ENCODE results near the gene DCDC2C.

The DCDC2C gene

DNA sequence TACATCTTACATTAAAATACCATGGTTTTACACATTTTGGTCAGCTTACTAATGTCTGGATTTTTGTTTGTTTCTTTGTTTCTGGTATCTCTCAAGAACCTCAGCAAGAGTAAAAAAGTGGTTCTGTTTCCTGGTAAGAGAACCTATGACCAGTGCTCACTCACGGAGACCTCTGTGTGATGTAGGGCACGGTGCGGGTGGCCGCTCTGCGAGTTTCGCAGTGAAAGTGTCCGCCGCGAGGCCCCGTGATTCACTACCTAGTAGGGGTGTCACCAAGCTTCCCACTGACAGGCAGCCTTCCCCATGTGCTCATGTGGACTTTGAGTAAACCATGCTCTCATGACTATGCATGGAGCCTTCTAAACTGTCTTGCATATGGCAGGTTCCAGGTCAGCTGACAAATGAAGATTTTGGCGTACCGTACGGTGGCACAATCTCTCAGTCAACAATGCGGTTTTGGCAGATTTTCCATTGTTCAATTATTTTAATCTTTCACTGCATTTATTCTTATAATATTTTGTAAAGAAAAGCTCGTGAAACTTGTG is 137.3 kb downstream of the DCDC2C start:
- ChIA-PET POLR2A (no interaction called here), CTCF (no interaction called here)
- Histone ChIP-seq H3K27ac (ENCODE audit: extremely low read depth, low read depth, low read length) (no peak overlapping the region), H3K4me1 (ENCODE audit: control insufficient read depth, insufficient read depth, low read length) (no peaks in the 10 kb centered on the region), H3K9me3 (ENCODE audit: control insufficient read depth, insufficient read depth, low read depth, low read length) (no peaks in the 10 kb centered on the region), H3K4me3 (ENCODE audit: low read depth, low read length) (no peak overlapping the region), H3K36me3 (ENCODE audit: control insufficient read depth in 2 of 2, insufficient read depth in 1 of 2, low read length in 2 of 2) (no peaks in the 10 kb centered on the region)
- TF ChIP-seq ZFP37 (tag by site-specific recombination; IDR thresholded peaks at IDR 0.05): no peak
- no peak for TF ChIP-seq ZNF423 (tag by site-specific recombination; IDR thresholded peaks at IDR 0.05)
- no peak for TF ChIP-seq ZNF324 (tag by site-specific recombination; IDR thresholded peaks at IDR 0.05)
- TF ChIP-seq ZNF473 (tag by site-specific recombination; IDR thresholded peaks at IDR 0.05): no peak
- no peak for TF ChIP-seq SETDB1 (IDR thresholded peaks at IDR 0.05; ENCODE audit: insufficient read length, low read length)
- TF ChIP-seq, protein P1, sequence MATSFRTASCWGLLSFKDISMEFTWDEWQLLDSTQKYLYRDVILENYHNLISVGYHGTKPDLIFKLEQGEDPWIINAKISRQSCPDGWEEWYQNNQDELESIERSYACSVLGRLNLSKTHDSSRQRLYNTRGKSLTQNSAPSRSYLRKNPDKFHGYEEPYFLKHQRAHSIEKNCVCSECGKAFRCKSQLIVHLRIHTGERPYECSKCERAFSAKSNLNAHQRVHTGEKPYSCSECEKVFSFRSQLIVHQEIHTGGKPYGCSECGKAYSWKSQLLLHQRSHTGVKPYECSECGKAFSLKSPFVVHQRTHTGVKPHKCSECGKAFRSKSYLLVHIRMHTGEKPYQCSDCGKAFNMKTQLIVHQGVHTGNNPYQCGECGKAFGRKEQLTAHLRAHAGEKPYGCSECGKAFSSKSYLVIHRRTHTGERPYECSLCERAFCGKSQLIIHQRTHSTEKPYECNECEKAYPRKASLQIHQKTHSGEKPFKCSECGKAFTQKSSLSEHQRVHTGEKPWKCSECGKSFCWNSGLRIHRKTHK (tag by site-specific recombination; IDR thresholded peaks at IDR 0.05): no peak
- TF ChIP-seq ZNF701 (tag by site-specific recombination; IDR thresholded peaks at IDR 0.05): no peak
- no peak for TF ChIP-seq KLF16 (tag by site-specific recombination; IDR thresholded peaks at IDR 0.05)
- TF ChIP-seq ZNF335 (tag by site-specific recombination; conservative IDR thresholded peaks at IDR 0.05): no peak
- no peak for TF ChIP-seq ZSCAN23 (tag by site-specific recombination; IDR thresholded peaks at IDR 0.05)
- TF ChIP-seq ZNF394 (tag by site-specific recombination; IDR thresholded peaks at IDR 0.05; ENCODE audit: borderline replicate concordance): no peak
- TF ChIP-seq, protein P2, sequence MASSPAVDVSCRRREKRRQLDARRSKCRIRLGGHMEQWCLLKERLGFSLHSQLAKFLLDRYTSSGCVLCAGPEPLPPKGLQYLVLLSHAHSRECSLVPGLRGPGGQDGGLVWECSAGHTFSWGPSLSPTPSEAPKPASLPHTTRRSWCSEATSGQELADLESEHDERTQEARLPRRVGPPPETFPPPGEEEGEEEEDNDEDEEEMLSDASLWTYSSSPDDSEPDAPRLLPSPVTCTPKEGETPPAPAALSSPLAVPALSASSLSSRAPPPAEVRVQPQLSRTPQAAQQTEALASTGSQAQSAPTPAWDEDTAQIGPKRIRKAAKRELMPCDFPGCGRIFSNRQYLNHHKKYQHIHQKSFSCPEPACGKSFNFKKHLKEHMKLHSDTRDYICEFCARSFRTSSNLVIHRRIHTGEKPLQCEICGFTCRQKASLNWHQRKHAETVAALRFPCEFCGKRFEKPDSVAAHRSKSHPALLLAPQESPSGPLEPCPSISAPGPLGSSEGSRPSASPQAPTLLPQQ (tag by site-specific recombination; IDR thresholded peaks at IDR 0.05): no peak
- TF ChIP-seq, protein P3, sequence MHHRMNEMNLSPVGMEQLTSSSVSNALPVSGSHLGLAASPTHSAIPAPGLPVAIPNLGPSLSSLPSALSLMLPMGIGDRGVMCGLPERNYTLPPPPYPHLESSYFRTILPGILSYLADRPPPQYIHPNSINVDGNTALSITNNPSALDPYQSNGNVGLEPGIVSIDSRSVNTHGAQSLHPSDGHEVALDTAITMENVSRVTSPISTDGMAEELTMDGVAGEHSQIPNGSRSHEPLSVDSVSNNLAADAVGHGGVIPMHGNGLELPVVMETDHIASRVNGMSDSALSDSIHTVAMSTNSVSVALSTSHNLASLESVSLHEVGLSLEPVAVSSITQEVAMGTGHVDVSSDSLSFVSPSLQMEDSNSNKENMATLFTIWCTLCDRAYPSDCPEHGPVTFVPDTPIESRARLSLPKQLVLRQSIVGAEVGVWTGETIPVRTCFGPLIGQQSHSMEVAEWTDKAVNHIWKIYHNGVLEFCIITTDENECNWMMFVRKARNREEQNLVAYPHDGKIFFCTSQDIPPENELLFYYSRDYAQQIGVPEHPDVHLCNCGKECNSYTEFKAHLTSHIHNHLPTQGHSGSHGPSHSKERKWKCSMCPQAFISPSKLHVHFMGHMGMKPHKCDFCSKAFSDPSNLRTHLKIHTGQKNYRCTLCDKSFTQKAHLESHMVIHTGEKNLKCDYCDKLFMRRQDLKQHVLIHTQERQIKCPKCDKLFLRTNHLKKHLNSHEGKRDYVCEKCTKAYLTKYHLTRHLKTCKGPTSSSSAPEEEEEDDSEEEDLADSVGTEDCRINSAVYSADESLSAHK (tag by site-specific recombination; IDR thresholded peaks at IDR 0.05): no peak
- no peak for TF ChIP-seq HOXC10 (CRISPR knock-in tag; IDR thresholded peaks at IDR 0.05)
- no peak for TF ChIP-seq ZNF785 (tag by site-specific recombination; IDR thresholded peaks at IDR 0.05)
- TF ChIP-seq ZNF146 (tag by site-specific recombination; IDR thresholded peaks at IDR 0.05): no peak
- TF ChIP-seq ZNF112 (tag by site-specific recombination; IDR thresholded peaks at IDR 0.05): no peak

DNA sequence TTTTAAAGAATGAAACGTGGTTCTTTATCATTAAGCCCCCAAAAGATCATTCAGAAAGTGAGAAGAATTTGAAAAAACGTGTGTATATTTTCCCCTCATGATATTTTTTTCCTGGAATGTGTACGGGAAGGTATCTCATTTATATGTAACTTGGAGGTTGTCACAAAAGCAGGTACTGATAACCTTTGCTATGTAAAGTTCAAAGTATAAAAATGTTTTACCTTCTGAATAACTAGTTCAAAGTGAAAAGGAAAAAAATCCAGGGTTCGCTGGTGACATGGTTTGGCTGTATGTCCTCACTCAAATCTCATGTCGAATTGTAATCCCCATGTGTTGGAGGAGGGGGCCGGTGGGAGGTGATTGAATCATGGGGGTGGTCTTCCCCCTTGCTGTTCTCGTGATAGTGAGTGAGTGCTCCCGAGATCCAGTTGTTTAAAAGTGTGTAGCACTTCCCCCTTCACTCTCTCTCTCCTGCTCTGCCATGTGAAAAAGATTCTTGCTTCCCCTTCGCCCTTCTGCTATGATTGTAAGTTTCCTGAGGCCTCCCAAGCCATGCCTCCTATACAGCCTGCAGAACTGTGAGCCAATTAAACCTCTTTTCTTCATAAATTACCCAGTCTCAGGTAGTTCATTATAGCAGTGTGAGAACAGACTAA is 144.2 kb downstream of the DCDC2C start:
- CTCF ChIA-PET: no interaction called here
- POLR2A ChIA-PET: no interaction called here
- H3K9me3 ChIP-seq (ENCODE audit: control insufficient read depth, insufficient read depth, low read depth, low read length): no peaks in the 10 kb centered on the region; the same call in 1 of the 2 replicates
- no peaks in the 10 kb centered on the region for H3K36me3 ChIP-seq (ENCODE audit: control insufficient read depth in 2 of 2, insufficient read depth in 1 of 2, low read length in 2 of 2)
- no peak overlapping the region for H3K27ac ChIP-seq (ENCODE audit: extremely low read depth, low read depth, low read length)
- no peak overlapping the region for H3K4me3 ChIP-seq (ENCODE audit: low read depth, low read length)
- H3K4me1 ChIP-seq (ENCODE audit: control insufficient read depth, insufficient read depth, low read length): no peaks in the 10 kb centered on the region
- no peak for TF ChIP-seq ZNF621 (tag by site-specific recombination; IDR thresholded peaks at IDR 0.05)
- TF ChIP-seq ZNF366 (tag by site-specific recombination; conservative IDR thresholded peaks at IDR 0.05): no peak
- no peak for TF ChIP-seq ZNF510 (tag by site-specific recombination; IDR thresholded peaks at IDR 0.05; ENCODE audit: insufficient replicate concordance)
- TF ChIP-seq ZNF48 (tag by site-specific recombination; IDR thresholded peaks at IDR 0.05): no peak
- TF ChIP-seq, protein P4, sequence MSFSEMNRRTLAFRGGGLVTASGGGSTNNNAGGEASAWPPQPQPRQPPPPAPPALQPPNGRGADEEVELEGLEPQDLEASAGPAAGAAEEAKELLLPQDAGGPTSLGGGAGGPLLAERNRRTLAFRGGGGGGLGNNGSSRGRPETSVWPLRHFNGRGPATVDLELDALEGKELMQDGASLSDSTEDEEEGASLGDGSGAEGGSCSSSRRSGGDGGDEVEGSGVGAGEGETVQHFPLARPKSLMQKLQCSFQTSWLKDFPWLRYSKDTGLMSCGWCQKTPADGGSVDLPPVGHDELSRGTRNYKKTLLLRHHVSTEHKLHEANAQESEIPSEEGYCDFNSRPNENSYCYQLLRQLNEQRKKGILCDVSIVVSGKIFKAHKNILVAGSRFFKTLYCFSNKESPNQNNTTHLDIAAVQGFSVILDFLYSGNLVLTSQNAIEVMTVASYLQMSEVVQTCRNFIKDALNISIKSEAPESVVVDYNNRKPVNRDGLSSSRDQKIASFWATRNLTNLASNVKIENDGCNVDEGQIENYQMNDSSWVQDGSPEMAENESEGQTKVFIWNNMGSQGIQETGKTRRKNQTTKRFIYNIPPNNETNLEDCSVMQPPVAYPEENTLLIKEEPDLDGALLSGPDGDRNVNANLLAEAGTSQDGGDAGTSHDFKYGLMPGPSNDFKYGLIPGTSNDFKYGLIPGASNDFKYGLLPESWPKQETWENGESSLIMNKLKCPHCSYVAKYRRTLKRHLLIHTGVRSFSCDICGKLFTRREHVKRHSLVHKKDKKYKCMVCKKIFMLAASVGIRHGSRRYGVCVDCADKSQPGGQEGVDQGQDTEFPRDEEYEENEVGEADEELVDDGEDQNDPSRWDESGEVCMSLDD (tag by site-specific recombination; IDR thresholded peaks at IDR 0.05): no peak
- TF ChIP-seq ZNF37A (tag by site-specific recombination; IDR thresholded peaks at IDR 0.05): no peak
- TF ChIP-seq, protein P2 (tag by site-specific recombination; IDR thresholded peaks at IDR 0.05): no peak
- no peak for TF ChIP-seq WT1 (tag by site-specific recombination; IDR thresholded peaks at IDR 0.05)
- no peak for TF ChIP-seq ZNF677 (tag by site-specific recombination; IDR thresholded peaks at IDR 0.05)
- TF ChIP-seq ZNF830 (tag by site-specific recombination; IDR thresholded peaks at IDR 0.05; ENCODE audit: low read depth): no peak
- no peak for TF ChIP-seq ZNF549 (tag by site-specific recombination; IDR thresholded peaks at IDR 0.05)

Measured in HEK293 (cell line).